ENCODE data around the gene KITLG. TPM values are rescaled to one million over a fixed set of nuclear protein-coding genes. Genes with fewer than 3 reads are reported as not detected.

Gene KITLG
- total RNA-seq, 1 experiment from 2014 or later = 7.4 TPM

DNA sequence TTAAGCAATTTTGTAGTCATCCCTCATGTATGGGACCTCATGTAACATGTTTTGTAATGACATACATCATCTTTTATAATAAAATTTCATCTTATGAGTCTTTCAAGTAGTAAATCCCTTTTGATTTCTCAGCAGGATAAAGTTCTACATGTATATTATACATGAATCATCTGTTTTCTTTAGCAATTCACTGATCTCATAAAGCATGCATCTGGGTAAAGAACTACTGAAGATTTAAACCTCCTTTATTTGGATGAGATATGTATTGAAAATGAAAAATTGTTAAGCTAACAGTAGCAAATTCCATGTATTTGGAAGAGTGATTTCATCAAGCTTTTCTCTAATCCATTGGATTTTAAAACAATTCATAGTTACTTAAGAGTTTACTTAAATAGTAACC lies 126.9 kb downstream of the KITLG start:
- H3K9me3 ChIP-seq (ENCODE audit: control insufficient read depth, insufficient read depth, low read depth, low read length) = no peaks in the 10 kb centered on the region
- in situ Hi-C loops (cut with HindIII; ENCODE audit: low pct_unique_long_range_greater_than_20kb, low sequenced_read_pairs) = no loop called here
- no TSS peak for BruUV-seq (replicated peaks)
- H3K27ac ChIP-seq (ENCODE audit: low read length) = no peak overlapping the region
- no peak for ATAC-seq
- TF ChIP-seq, protein P1, sequence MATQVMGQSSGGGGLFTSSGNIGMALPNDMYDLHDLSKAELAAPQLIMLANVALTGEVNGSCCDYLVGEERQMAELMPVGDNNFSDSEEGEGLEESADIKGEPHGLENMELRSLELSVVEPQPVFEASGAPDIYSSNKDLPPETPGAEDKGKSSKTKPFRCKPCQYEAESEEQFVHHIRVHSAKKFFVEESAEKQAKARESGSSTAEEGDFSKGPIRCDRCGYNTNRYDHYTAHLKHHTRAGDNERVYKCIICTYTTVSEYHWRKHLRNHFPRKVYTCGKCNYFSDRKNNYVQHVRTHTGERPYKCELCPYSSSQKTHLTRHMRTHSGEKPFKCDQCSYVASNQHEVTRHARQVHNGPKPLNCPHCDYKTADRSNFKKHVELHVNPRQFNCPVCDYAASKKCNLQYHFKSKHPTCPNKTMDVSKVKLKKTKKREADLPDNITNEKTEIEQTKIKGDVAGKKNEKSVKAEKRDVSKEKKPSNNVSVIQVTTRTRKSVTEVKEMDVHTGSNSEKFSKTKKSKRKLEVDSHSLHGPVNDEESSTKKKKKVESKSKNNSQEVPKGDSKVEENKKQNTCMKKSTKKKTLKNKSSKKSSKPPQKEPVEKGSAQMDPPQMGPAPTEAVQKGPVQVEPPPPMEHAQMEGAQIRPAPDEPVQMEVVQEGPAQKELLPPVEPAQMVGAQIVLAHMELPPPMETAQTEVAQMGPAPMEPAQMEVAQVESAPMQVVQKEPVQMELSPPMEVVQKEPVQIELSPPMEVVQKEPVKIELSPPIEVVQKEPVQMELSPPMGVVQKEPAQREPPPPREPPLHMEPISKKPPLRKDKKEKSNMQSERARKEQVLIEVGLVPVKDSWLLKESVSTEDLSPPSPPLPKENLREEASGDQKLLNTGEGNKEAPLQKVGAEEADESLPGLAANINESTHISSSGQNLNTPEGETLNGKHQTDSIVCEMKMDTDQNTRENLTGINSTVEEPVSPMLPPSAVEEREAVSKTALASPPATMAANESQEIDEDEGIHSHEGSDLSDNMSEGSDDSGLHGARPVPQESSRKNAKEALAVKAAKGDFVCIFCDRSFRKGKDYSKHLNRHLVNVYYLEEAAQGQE (IDR thresholded peaks at IDR 0.05; ENCODE audit: insufficient read depth in 1 of 2, low read depth in 2 of 2, low read length in 1 of 2) = no peak
- TF ChIP-seq TCF7L2 (IDR thresholded peaks at IDR 0.05; ENCODE audit: low read depth, low read length) (no peak), SIN3A (IDR thresholded peaks at IDR 0.05; ENCODE audit: borderline replicate concordance, insufficient read depth, low read depth, low read length) (no peak), POLR2AphosphoS5 (IDR thresholded peaks at IDR 0.05; ENCODE audit: low read depth, low read length) (no peak)
- TF ChIP-seq, protein P2, sequence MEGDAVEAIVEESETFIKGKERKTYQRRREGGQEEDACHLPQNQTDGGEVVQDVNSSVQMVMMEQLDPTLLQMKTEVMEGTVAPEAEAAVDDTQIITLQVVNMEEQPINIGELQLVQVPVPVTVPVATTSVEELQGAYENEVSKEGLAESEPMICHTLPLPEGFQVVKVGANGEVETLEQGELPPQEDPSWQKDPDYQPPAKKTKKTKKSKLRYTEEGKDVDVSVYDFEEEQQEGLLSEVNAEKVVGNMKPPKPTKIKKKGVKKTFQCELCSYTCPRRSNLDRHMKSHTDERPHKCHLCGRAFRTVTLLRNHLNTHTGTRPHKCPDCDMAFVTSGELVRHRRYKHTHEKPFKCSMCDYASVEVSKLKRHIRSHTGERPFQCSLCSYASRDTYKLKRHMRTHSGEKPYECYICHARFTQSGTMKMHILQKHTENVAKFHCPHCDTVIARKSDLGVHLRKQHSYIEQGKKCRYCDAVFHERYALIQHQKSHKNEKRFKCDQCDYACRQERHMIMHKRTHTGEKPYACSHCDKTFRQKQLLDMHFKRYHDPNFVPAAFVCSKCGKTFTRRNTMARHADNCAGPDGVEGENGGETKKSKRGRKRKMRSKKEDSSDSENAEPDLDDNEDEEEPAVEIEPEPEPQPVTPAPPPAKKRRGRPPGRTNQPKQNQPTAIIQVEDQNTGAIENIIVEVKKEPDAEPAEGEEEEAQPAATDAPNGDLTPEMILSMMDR (IDR thresholded peaks at IDR 0.05) = no peak
- H3K27me3 ChIP-seq (ENCODE audit: control insufficient read depth, insufficient read depth, low read length) = no peaks in the 10 kb centered on the region
- no peaks in the 10 kb centered on the region for H3K36me3 ChIP-seq (ENCODE audit: control insufficient read depth, insufficient read depth, low read length)
- no peak for DNase-seq (ENCODE audit: low read depth, low spot score)
- ChIA-PET CTCF (no interaction called here), POLR2A (no interaction called here)
- no peak overlapping the region for H3K4me3 ChIP-seq (ENCODE audit: low read depth in 2 of 2, low read length in 2 of 2)
- intact Hi-C loops (cut with micrococcal nuclease; ENCODE audit: unreplicated experiment) = no loop called here
- H3K4me1 ChIP-seq (ENCODE audit: control insufficient read depth, insufficient read depth, low read length) = no peaks in the 10 kb centered on the region

DNA sequence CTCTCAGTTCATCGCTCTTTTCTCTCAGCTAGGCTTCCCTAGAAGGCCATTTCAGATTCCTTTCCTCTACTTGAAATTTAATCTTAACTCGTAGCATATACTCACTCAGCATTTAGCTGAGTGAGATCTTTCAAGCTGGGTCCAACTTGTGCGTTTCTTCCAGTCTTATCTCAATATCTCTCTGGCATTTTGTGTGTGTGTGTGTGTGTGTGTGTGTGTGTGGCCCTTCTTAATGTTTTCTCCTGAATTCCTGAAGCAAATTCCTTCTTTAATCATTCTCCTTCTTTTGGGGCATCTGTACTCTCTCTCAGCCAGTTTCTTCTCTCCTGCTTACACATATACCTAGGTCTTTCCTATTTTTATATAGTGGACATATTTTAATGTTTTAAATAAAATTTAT lies 129.1 kb downstream of the KITLG start:
- TF ChIP-seq, protein P2 (IDR thresholded peaks at IDR 0.05) = no peak
- TF ChIP-seq, protein P1 (IDR thresholded peaks at IDR 0.05; ENCODE audit: insufficient read depth in 1 of 2, low read depth in 2 of 2, low read length in 1 of 2) = no peak
- TF ChIP-seq TCF7L2 (IDR thresholded peaks at IDR 0.05; ENCODE audit: low read depth, low read length) (no peak), POLR2AphosphoS5 (IDR thresholded peaks at IDR 0.05; ENCODE audit: low read depth, low read length) (no peak), SIN3A (IDR thresholded peaks at IDR 0.05; ENCODE audit: borderline replicate concordance, insufficient read depth, low read depth, low read length) (no peak)
- in situ Hi-C loops (cut with HindIII; ENCODE audit: low pct_unique_long_range_greater_than_20kb, low sequenced_read_pairs) = no loop called here
- intact Hi-C loops (cut with micrococcal nuclease; ENCODE audit: unreplicated experiment) = no loop called here
- no peaks in the 10 kb centered on the region for H3K36me3 ChIP-seq (ENCODE audit: control insufficient read depth, insufficient read depth, low read length)
- H3K4me3 ChIP-seq (ENCODE audit: low read depth in 2 of 2, low read length in 2 of 2) = no peak overlapping the region
- CTCF ChIA-PET = no interaction called here
- H3K9me3 ChIP-seq (ENCODE audit: control insufficient read depth, insufficient read depth, low read depth, low read length) = no peaks in the 10 kb centered on the region
- H3K27me3 ChIP-seq (ENCODE audit: control insufficient read depth, insufficient read depth, low read length) = no peaks in the 10 kb centered on the region
- no peak for ATAC-seq
- BruUV-seq (replicated peaks) = no TSS peak
- H3K27ac ChIP-seq (ENCODE audit: low read length) = no peak overlapping the region
- POLR2A ChIA-PET = no interaction called here
- no peaks in the 10 kb centered on the region for H3K4me1 ChIP-seq (ENCODE audit: control insufficient read depth, insufficient read depth, low read length)
- no peak for DNase-seq (ENCODE audit: low read depth, low spot score)
